Measurements from ENCODE around the gene CD300LF. TPM values are rescaled to one million over a fixed set of nuclear protein-coding genes. Genes with fewer than 3 reads are reported as not detected.

Gene CD300LF
- not detected for polyA plus RNA-seq (2013, experiment 1 of 2)
- not detected for polyA plus RNA-seq (2013, experiment 2 of 2)

GRCh38 chr17:74712756-74713155 lies at the start of gene CD300LF:
TSS of gene CD300LF (minus strand) at chr17:74712923. CDS start at chr17:74712866, 57 bp downstream.
- H3K27ac ChIP-seq (ENCODE audit: low read depth, low read length) = no peak within 1 kb of the TSS
- H3K36me3 ChIP-seq (ENCODE audit: insufficient read depth, low read length) = no peaks in the 10 kb centered on the region
- H3K4me3 ChIP-seq (ENCODE audit: low read length) = no peak within 1 kb of the TSS
- no peaks in the 10 kb centered on the region for H3K27me3 ChIP-seq (ENCODE audit: insufficient read depth, low read length)
- no peaks in the 10 kb centered on the region for H3K9me3 ChIP-seq (ENCODE audit: insufficient read depth, low read depth, low read length)
- H3K9ac ChIP-seq (ENCODE audit: low read depth, low read length) = no peak within 1 kb of the TSS
- H3K4me1 ChIP-seq (ENCODE audit: insufficient read depth, low read length) = no peaks in the 10 kb centered on the region
- 90% methylated on average over 7 of the region's 8 CpGs for WGBS

GRCh38 chr17:74761931-74762330 lies 49.2 kb upstream of the CD300LF start:
- Histone ChIP-seq H3K4me3 (ENCODE audit: low read length) (no peak overlapping the region), H3K36me3 (ENCODE audit: insufficient read depth, low read length) (peaks cover 4% of the 10 kb centered on the region; the same call in 1 of the 2 replicates), H3K9ac (ENCODE audit: low read depth, low read length) (no peak overlapping the region), H3K9me3 (ENCODE audit: insufficient read depth, low read depth, low read length) (no peaks in the 10 kb centered on the region), H3K27me3 (ENCODE audit: insufficient read depth, low read length) (no peaks in the 10 kb centered on the region), H3K27ac (ENCODE audit: low read depth, low read length) (no peak overlapping the region), H3K4me1 (ENCODE audit: insufficient read depth, low read length) (peaks cover 61% of the 10 kb centered on the region)
- 96% methylated on average over 11 of the region's 11 CpGs for WGBS

- Histone ChIP-seq H3K36me3 (ENCODE audit: insufficient read depth, low read length) (peaks cover 4% of the 10 kb centered on the region; the same call in 1 of the 2 replicates), H3K27me3 (ENCODE audit: insufficient read depth, low read length) (no peaks in the 10 kb centered on the region), H3K9me3 (ENCODE audit: insufficient read depth, low read depth, low read length) (no peaks in the 10 kb centered on the region), H3K4me3 (ENCODE audit: low read length) (no peak overlapping the region), H3K27ac (ENCODE audit: low read depth, low read length) (peak overlapping the region; percentile 89; the same call in 1 of the 2 replicates), H3K9ac (ENCODE audit: low read depth, low read length) (peak overlapping the region; percentile 53; the same call in 1 of the 2 replicates), H3K4me1 (ENCODE audit: insufficient read depth, low read length) (peaks cover 61% of the 10 kb centered on the region)
- WGBS = 88% methylated on average over 3 of the region's 5 CpGs
These were observed 48.7 kb upstream of the CD300LF start for GRCh38 chr17:74761419-74761818.

- Histone ChIP-seq H3K27ac (ENCODE audit: low read depth, low read length) (peak overlapping the region; percentile 89), H3K27me3 (ENCODE audit: insufficient read depth, low read length) (no peaks in the 10 kb centered on the region), H3K9me3 (ENCODE audit: insufficient read depth, low read depth, low read length) (no peaks in the 10 kb centered on the region), H3K4me3 (ENCODE audit: low read length) (no peak overlapping the region), H3K4me1 (ENCODE audit: insufficient read depth, low read length) (peaks cover 61% of the 10 kb centered on the region), H3K36me3 (ENCODE audit: insufficient read depth, low read length) (no peaks in the 10 kb centered on the region), H3K9ac (ENCODE audit: low read depth, low read length) (peak overlapping the region; percentile 53)
- 49% methylated on average over 7 of the region's 7 CpGs for WGBS
These were observed 47.8 kb upstream of the CD300LF start for GRCh38 chr17:74760404-74761105.

- WGBS = 41% methylated on average over 8 of the region's 10 CpGs
- Histone ChIP-seq H3K36me3 (ENCODE audit: insufficient read depth, low read length) (no peaks in the 10 kb centered on the region), H3K9me3 (ENCODE audit: insufficient read depth, low read depth, low read length) (no peaks in the 10 kb centered on the region), H3K27ac (ENCODE audit: low read depth, low read length) (peak overlapping the region; percentile 89), H3K27me3 (ENCODE audit: insufficient read depth, low read length) (no peaks in the 10 kb centered on the region), H3K9ac (ENCODE audit: low read depth, low read length) (peak overlapping the region; percentile 53), H3K4me3 (ENCODE audit: low read length) (no peak overlapping the region), H3K4me1 (ENCODE audit: insufficient read depth, low read length) (peaks cover 61% of the 10 kb centered on the region)
These were observed 47.2 kb upstream of the CD300LF start for GRCh38 chr17:74759941-74760340.

GRCh38 chr17:74759243-74759801 lies 46.6 kb upstream of the CD300LF start:
- H3K9me3 ChIP-seq (ENCODE audit: insufficient read depth, low read depth, low read length) = no peaks in the 10 kb centered on the region
- peak overlapping the region; percentile 89 for H3K27ac ChIP-seq (ENCODE audit: low read depth, low read length)
- H3K4me1 ChIP-seq (ENCODE audit: insufficient read depth, low read length) = peaks cover 55% of the 10 kb centered on the region
- peak overlapping the region; percentile 53; the same call in 1 of the 2 replicates for H3K9ac ChIP-seq (ENCODE audit: low read depth, low read length)
- H3K36me3 ChIP-seq (ENCODE audit: insufficient read depth, low read length) = no peaks in the 10 kb centered on the region
- WGBS = 87% methylated on average over 6 of the region's 9 CpGs
- no peaks in the 10 kb centered on the region for H3K27me3 ChIP-seq (ENCODE audit: insufficient read depth, low read length)
- H3K4me3 ChIP-seq (ENCODE audit: low read length) = no peak overlapping the region

GRCh38 chr17:74758848-74759168 lies 46.1 kb upstream of the CD300LF start:
- Histone ChIP-seq H3K27me3 (ENCODE audit: insufficient read depth, low read length) (no peaks in the 10 kb centered on the region), H3K27ac (ENCODE audit: low read depth, low read length) (no peak overlapping the region; the same call in 1 of the 2 replicates), H3K36me3 (ENCODE audit: insufficient read depth, low read length) (no peaks in the 10 kb centered on the region), H3K9ac (ENCODE audit: low read depth, low read length) (no peak overlapping the region), H3K9me3 (ENCODE audit: insufficient read depth, low read depth, low read length) (no peaks in the 10 kb centered on the region), H3K4me3 (ENCODE audit: low read length) (no peak overlapping the region), H3K4me1 (ENCODE audit: insufficient read depth, low read length) (peaks cover 51% of the 10 kb centered on the region)
- 94% methylated on average over 2 of the region's 2 CpGs for WGBS

- Histone ChIP-seq H3K27me3 (ENCODE audit: insufficient read depth, low read length) (no peaks in the 10 kb centered on the region), H3K9ac (ENCODE audit: low read depth, low read length) (no peak overlapping the region)
These were observed 45.5 kb upstream of the CD300LF start for GRCh38 chr17:74757931-74758847.

GRCh38 chr17:74757502-74757901 lies 44.8 kb upstream of the CD300LF start:
- 94% methylated on average over 3 of the region's 3 CpGs for WGBS
- no peaks in the 10 kb centered on the region for H3K36me3 ChIP-seq (ENCODE audit: insufficient read depth, low read length)
- H3K9ac ChIP-seq (ENCODE audit: low read depth, low read length) = no peak overlapping the region
- H3K4me3 ChIP-seq (ENCODE audit: low read length) = no peak overlapping the region
- H3K27me3 ChIP-seq (ENCODE audit: insufficient read depth, low read length) = no peaks in the 10 kb centered on the region
- H3K9me3 ChIP-seq (ENCODE audit: insufficient read depth, low read depth, low read length) = no peaks in the 10 kb centered on the region
- peaks cover 40% of the 10 kb centered on the region for H3K4me1 ChIP-seq (ENCODE audit: insufficient read depth, low read length)
- no peak overlapping the region for H3K27ac ChIP-seq (ENCODE audit: low read depth, low read length)

More at GRCh38 chr17:74757931-74758847, 45.5 kb upstream of the CD300LF start:
- H3K27ac ChIP-seq (ENCODE audit: low read depth, low read length) = no peak overlapping the region
- H3K4me1 ChIP-seq (ENCODE audit: insufficient read depth, low read length) = peaks cover 46% of the 10 kb centered on the region
- no peak overlapping the region for H3K4me3 ChIP-seq (ENCODE audit: low read length)
- H3K36me3 ChIP-seq (ENCODE audit: insufficient read depth, low read length) = no peaks in the 10 kb centered on the region
- WGBS = 87% methylated on average over 26 of the region's 26 CpGs
- H3K9me3 ChIP-seq (ENCODE audit: insufficient read depth, low read depth, low read length) = no peaks in the 10 kb centered on the region

- Histone ChIP-seq H3K9me3 (ENCODE audit: insufficient read depth, low read depth, low read length) (no peaks in the 10 kb centered on the region), H3K27ac (ENCODE audit: low read depth, low read length) (no peak overlapping the region), H3K4me1 (ENCODE audit: insufficient read depth, low read length) (peaks cover 40% of the 10 kb centered on the region), H3K9ac (ENCODE audit: low read depth, low read length) (no peak overlapping the region), H3K4me3 (ENCODE audit: low read length) (no peak overlapping the region), H3K27me3 (ENCODE audit: insufficient read depth, low read length) (no peaks in the 10 kb centered on the region), H3K36me3 (ENCODE audit: insufficient read depth, low read length) (no peaks in the 10 kb centered on the region)
- 92% methylated on average over 3 of the region's 3 CpGs for WGBS
These were observed 44.2 kb upstream of the CD300LF start for GRCh38 chr17:74756891-74757290.

- Histone ChIP-seq H3K9me3 (ENCODE audit: insufficient read depth, low read depth, low read length) (no peaks in the 10 kb centered on the region), H3K27me3 (ENCODE audit: insufficient read depth, low read length) (no peaks in the 10 kb centered on the region), H3K36me3 (ENCODE audit: insufficient read depth, low read length) (no peaks in the 10 kb centered on the region), H3K27ac (ENCODE audit: low read depth, low read length) (no peak overlapping the region), H3K4me1 (ENCODE audit: insufficient read depth, low read length) (peaks cover 37% of the 10 kb centered on the region), H3K4me3 (ENCODE audit: low read length) (no peak overlapping the region), H3K9ac (ENCODE audit: low read depth, low read length) (no peak overlapping the region)
- WGBS = 93% methylated on average over 8 of the region's 8 CpGs
These were observed 42.8 kb upstream of the CD300LF start for GRCh38 chr17:74755533-74755932.

Data from HUES64 (cell line).